LNCaP clone FGC (cell line): ENCODE results near the gene ABCF2.

Source experiments
- DNase-seq: peaks from one replicate; pipeline ENCODE4 v3.0.0-alpha.2; 2011; ENCODE audit warnings: low read depth
- H3K4me3 ChIP-seq: 2 replicates; pipeline ENCODE4 v1.5.1; 2011; ENCODE audit warnings: mild to moderate bottlenecking, low read depth, low read length, control low read depth
- CTCF ChIP-seq: IDR thresholded peaks from 2 replicates; pipeline ENCODE4 v1.5.1; 2012; ENCODE audit warnings: mild to moderate bottlenecking; ENCODE audit not compliant: control insufficient read depth, insufficient read depth; ENCODE audit errors: extremely low read depth

ABCF2 gene

GRCh38 chr7:151272405-151272804, 45.4 kb upstream of the ABCF2 start:
- H3K4me3 ChIP-seq: no peak overlapping the region
- no peak for TF ChIP-seq CTCF
- no peak for DNase-seq

GRCh38 chr7:151271699-151272355, 44.8 kb upstream of the ABCF2 start:
- TF ChIP-seq CTCF: no peak
- no peak overlapping the region for H3K4me3 ChIP-seq
- DNase-seq: peak; percentile 10

GRCh38 chr7:151269511-151269910, 42.5 kb upstream of the ABCF2 start:
- no peak for TF ChIP-seq CTCF
- DNase-seq: no peak
- H3K4me3 ChIP-seq: no peak overlapping the region

DNA sequence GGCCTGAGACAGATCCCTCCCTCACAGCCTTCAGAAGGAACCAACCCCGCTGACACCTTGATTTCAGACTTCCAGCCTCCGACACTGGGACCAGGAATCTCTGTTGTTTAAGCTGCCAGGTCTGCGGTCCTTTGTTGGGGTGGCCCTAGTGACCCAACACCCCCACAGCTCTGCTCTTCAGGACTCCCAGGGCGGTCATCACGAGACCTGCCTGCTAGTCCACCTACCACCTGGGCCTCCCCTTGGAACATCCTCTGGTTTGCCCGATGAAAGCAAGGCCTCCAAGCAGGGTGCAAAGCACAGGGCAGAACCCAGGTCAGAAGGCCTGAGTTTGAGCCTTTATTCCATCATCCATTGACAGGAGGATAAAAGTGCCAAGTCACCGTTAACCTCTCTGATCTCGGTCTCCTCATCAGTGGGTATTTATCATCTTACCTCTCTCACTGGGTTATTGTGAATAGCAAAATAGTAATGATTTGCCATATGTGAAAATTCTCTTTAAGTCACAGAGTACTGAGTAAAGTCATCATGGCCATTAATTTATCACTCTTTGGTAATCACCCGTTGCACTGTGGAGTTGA, 38.4 kb upstream of the ABCF2 start:
- no peak for DNase-seq
- no peak for TF ChIP-seq CTCF
- H3K4me3 ChIP-seq: no peak overlapping the region

DNA sequence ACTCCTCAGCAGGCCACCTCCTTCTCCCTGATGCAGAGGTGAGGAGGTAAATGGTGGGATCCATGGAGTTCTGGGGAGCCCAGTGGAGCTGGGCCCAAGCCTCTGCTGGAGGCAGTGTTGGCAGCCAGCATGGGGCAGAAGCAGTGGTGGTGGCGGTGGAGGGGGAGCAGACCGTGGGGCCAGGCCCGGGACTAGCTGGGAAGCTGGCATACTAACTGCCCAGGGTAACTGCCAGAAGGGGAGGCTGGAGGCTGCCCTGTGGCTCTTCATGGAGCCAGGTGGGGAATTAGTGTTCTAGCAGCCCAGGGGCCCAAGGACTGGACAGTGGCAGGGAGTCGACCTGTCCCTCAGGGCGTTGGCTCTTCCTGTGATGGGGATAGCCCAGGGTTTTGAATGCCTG, 37.6 kb upstream of the ABCF2 start:
- no peak overlapping the region for H3K4me3 ChIP-seq
- no peak for DNase-seq
- TF ChIP-seq CTCF: no peak

DNA sequence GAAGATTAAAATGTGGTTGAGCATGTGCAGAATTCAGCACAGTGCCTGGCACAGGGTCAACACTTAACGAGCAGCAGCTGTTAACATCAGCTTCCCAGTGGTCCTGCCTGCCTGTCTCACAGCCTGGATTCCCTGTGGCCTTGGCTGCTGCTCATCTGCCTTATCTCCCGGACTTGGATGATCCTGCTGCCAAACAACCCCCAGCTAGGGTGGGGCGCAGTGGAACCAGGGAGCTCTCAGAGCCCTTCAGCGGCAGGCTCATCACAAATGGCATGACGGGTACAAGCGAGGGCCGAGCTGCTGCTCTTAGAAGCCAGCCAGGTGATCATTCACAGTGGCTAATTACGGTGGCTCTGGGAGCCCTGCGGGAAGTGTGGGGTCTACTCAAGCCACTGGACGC, 34.5 kb upstream of the ABCF2 start:
- TF ChIP-seq CTCF: no peak
- no peak for DNase-seq
- no peak overlapping the region for H3K4me3 ChIP-seq

- DNase-seq: no peak
- TF ChIP-seq CTCF: no peak
- no peak overlapping the region for H3K4me3 ChIP-seq
These were observed 33.9 kb upstream of the ABCF2 start for GRCh38 chr7:151260883-151261282.
